GM12878 (cell line): Measurements from ENCODE around the gene HOXD13. TPM values are rescaled to one million over a fixed set of nuclear protein-coding genes. Genes with fewer than 3 reads are reported as not detected.

Experiments used
- ATAC-seq: fragments of 200-7000 bp; cut with Tn5 transposase; 3 replicates; pipeline ENCODE4 v1.9.1; 2020; ENCODE audit warnings: mild to moderate bottlenecking, moderate library complexity
- BruUV-seq: library from RNA; stranded (reverse); fragments of 400-500 nt; replicated peaks from 2 replicates; lab custom pipeline; 2021; lab: Mats Ljungman, UMichigan
- CTCF ChIA-PET: fragments of 300-600 bp; sonication (Branson Sonifier 250); formaldehyde crosslinking; extraction: SDS; loops from one replicate; lab custom pipeline; 2021; ENCODE audit warnings: inconsistent platforms; lab: Yijun Ruan, JAX
- POLR2A ChIA-PET: fragments of 350-600 bp; formaldehyde crosslinking; extraction: SDS; loops from one replicate; lab custom pipeline; 2021; ENCODE audit warnings: inconsistent platforms; lab: Charles Lee
- RAD21 ChIA-PET: fragments of 300-600 bp; sonication (Branson Sonifier 250); formaldehyde crosslinking; loops from one replicate; lab custom pipeline; 2023; ENCODE audit warnings: antibody characterized with exemption; ENCODE audit not compliant: unreplicated experiment; lab: Charles Lee
- SMC1A ChIA-PET: fragments of 300-600 bp; sonication (Branson Sonifier 250); formaldehyde crosslinking; loops from one replicate; lab custom pipeline; 2023; ENCODE audit not compliant: unreplicated experiment, uncharacterized antibody; lab: Charles Lee
- DNase-seq: peaks from one replicate; pipeline ENCODE4 v3.0.0-alpha.2; 2011; ENCODE audit warnings: low read depth, low spot score
- FAIRE-seq: peaks from 3 replicates; lab custom pipeline; 2011; peaks lifted over from hg19 to GRCh38; lab: Jason Lieb, UNC
- H2AFZ ChIP-seq: 2 replicates; pipeline ENCODE4 v1.6.0; 2011; ENCODE audit warnings: low read depth, low read length, control low read depth; ENCODE audit not compliant: control insufficient read depth
- H3K27ac ChIP-seq: 2 replicates; pipeline ENCODE4 v1.5.1; 2011; ENCODE audit warnings: control low read depth; ENCODE audit not compliant: control insufficient read depth, insufficient read depth
- H3K27me3 ChIP-seq, 2 experiments: replicated peaks in 1 of 2; 2 replicates each; pipeline versions ENCODE4 v1.6.0 to v1.6.1; 2011; ENCODE audit warnings: low read length in 1 of 2; ENCODE audit not compliant: control insufficient read depth in 2 of 2, insufficient read depth in 2 of 2
- H3K36me3 ChIP-seq, 2 experiments: 2 replicates each; pipeline ENCODE4 v1.5.1; 2011; ENCODE audit warnings: low read length in 1 of 2; ENCODE audit not compliant: control insufficient read depth in 2 of 2, insufficient read depth in 2 of 2
- H3K4me1 ChIP-seq: 2 replicates; pipeline ENCODE4 v1.6.1; 2011; ENCODE audit warnings: mild to moderate bottlenecking, low read length, moderate library complexity, mixed read lengths; ENCODE audit not compliant: control insufficient read depth, insufficient read depth
- H3K4me2 ChIP-seq: 2 replicates; pipeline ENCODE4 v1.6.0; 2011; ENCODE audit warnings: control low read depth; ENCODE audit not compliant: control insufficient read depth, insufficient read depth
- H3K4me3 ChIP-seq: fragments of 200-600 bp; sonication (generic); 2 replicates; pipeline ENCODE4 v1.5.1; 2016
- H3K79me2 ChIP-seq: 2 replicates; pipeline ENCODE4 v1.6.0; 2011; ENCODE audit warnings: low read length; ENCODE audit not compliant: control insufficient read depth, insufficient read depth
- H3K9ac ChIP-seq: 2 replicates; pipeline ENCODE4 v1.8.0; 2011; ENCODE audit warnings: low read length, control low read depth, mixed read lengths; ENCODE audit not compliant: control insufficient read depth, insufficient read depth
- H3K9me3 ChIP-seq: replicated peaks from 3 replicates; pipeline ENCODE4 v1.5.1; 2011; ENCODE audit warnings: mild to moderate bottlenecking, low read length; ENCODE audit not compliant: control insufficient read depth, insufficient read depth
- H4K20me1 ChIP-seq: 2 replicates; pipeline ENCODE4 v1.6.0; 2011; ENCODE audit not compliant: control insufficient read depth, insufficient read depth
- BRCA1 ChIP-seq: IDR thresholded peaks from 2 replicates; pipeline ENCODE4 v1.6.1; 2011; ENCODE audit warnings: low read depth, low read length, improper control_type of control experiment
- CBX3 ChIP-seq: fragments of 200-600 bp; sonication (generic); IDR thresholded peaks from 2 replicates; pipeline ENCODE4 v1.6.1; 2016; ENCODE audit warnings: low read depth, borderline replicate concordance
- CREB1 ChIP-seq: IDR thresholded peaks from 2 replicates; pipeline ENCODE4 v1.6.1; 2012; ENCODE audit warnings: low read depth, mild to moderate bottlenecking, inconsistent platforms
- FOXM1 ChIP-seq: IDR thresholded peaks from 2 replicates; pipeline ENCODE4 v1.6.1; 2012; ENCODE audit warnings: low read depth, mild to moderate bottlenecking, inconsistent platforms, low read length, moderate library complexity
- LARP7 ChIP-seq: fragments of 450-650 bp; IDR thresholded peaks from 2 replicates; pipeline ENCODE4 v1.6.1; 2017; ENCODE audit warnings: mild to moderate bottlenecking
- NR2C2 ChIP-seq: IDR thresholded peaks from 2 replicates; pipeline ENCODE4 v1.6.1; 2011; ENCODE audit warnings: borderline replicate concordance, low read depth; ENCODE audit not compliant: control insufficient read depth, insufficient read length
- RELA ChIP-seq: fragments of 450-650 bp; IDR thresholded peaks from 2 replicates; pipeline ENCODE4 v1.8.0; 2014; ENCODE audit warnings: borderline replicate concordance; ENCODE audit not compliant: partially characterized antibody
- SMAD1 ChIP-seq: fragments of 450-650 bp; IDR thresholded peaks from 2 replicates; pipeline ENCODE4 v1.6.1; 2018; ENCODE audit warnings: mild to moderate bottlenecking, low read depth; ENCODE audit not compliant: partially characterized antibody
- WGBS: methylation state at CpG from one replicate; pipeline ENCODE4 v1.1.6; 2016; ENCODE audit warnings: low lambda C conversion rate; ENCODE audit not compliant: insufficient replicate concordance, insufficient coverage; ENCODE audit errors: missing lambda C conversion rate; 5-methylcytosine and 5-hydroxymethylcytosine counted together
- in situ Hi-C: fragments of 300-500 bp; cut with MboI; formaldehyde crosslinking; loops from 9 replicates; pipeline ENCODE4 v1.14.3; 2018; ENCODE audit warnings: mixed read lengths
- intact Hi-C: fragments of 100-400 bp; cut with micrococcal nuclease; formaldehyde crosslinking; loops from one replicate; pipeline ENCODE4 v1.14.2; 2022; ENCODE audit not compliant: unreplicated experiment
- polyA plus RNA-seq, 11 experiments: library from polyadenylated mRNA; depleted of rRNA in 4 of 11; unstranded in 6 of 11; stranded (reverse) in 5 of 11; fragments of >200 nt; fragmentation: Nextera tagmentation in 4 of 11; fragmentation: Illumina TruSeq in 1 of 11; extraction: Ambion mirVana in 4 of 11; extraction: Trizol in 1 of 11; gene quantifications; 1 replicate in 1 of 11; 2 replicates in 10 of 11; pipeline versions ENCODE4 v1.2.1 to v1.2.3, GENCODE V29; 2011 to 2016; ENCODE audit warnings: inconsistent platforms in 2 of 11, missing spikeins in 2 of 11, low read depth in 1 of 11
- total RNA-seq, 4 experiments: library from RNA; depleted of rRNA in 3 of 4; stranded (reverse); fragments of >200 nt in 3 of 4; fragmentation: Illumina TruSeq in 1 of 4; extraction: Trizol in 1 of 4; gene quantifications; 2 replicates each; pipeline versions ENCODE4 v1.2.1 to v1.2.3, GENCODE V29; 2013 to 2021
- TF ChIP-seq, protein P1 (sequence below): fragments of 450-650 bp; IDR thresholded peaks from 2 replicates; pipeline ENCODE4 v1.6.1; 2017; ENCODE audit warnings: mild to moderate bottlenecking

HOXD13 gene
- total and polyA plus RNA-seq, 10 of the 15 experiments (the other 5 are each of a cell fraction or from before 2014, with no cell fraction given) = not detected

DNA sequence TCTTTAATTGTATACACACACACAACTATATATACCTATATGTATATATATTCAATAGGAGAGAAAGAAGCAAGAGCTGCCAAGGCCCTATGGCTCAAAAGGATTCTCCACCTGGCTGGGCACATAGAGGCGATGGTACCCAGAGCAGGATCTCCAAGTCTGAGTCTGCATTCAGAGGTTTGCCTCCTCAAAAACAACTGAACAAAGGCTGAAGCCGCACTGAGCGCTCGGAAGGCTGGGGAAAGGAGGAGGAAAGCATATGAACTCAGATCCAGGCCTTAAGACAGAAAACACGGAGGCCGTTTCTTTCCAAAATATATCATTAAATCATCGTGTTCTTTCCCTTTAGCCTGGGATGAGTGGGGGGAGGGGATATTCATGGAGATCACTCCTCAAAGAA is 10.7 kb downstream of the HOXD13 start:
- H2AFZ ChIP-seq = no peak overlapping the region
- no peak overlapping the region for H3K4me3 ChIP-seq
- intact Hi-C loops (no loop called here), in situ Hi-C loops (no loop called here)
- H4K20me1 ChIP-seq = no peaks in the 10 kb centered on the region
- DNase-seq (no peak), FAIRE-seq (no peak), ATAC-seq (no peak)
- H3K9ac ChIP-seq = no peak overlapping the region
- no TSS peak for BruUV-seq
- RAD21 ChIA-PET = no interaction called here
- peaks cover 16 to 42% of the 10 kb centered on the region in 2 experiments for H3K27me3 ChIP-seq
- SMC1A ChIA-PET = interaction anchor here (0.6 to 0.9 kb wide), 2 partner anchors 89 to 413 kb away, joined by 3 to 4 read pairs; no protein-coding TSS in a partner anchor
- WGBS = 18% methylated on average over 7 of the region's 7 CpGs
- TF ChIP-seq RELA = no peak
- peaks cover 3% of the 10 kb centered on the region; the same call in 1 of the 3 replicates for H3K9me3 ChIP-seq
- CTCF ChIA-PET = interaction anchor here (1.0 to 2.6 kb wide), 4 partner anchors 8 to 352 kb away, joined by 3 to 11 read pairs (median 4); no protein-coding TSS in a partner anchor
- H3K27ac ChIP-seq = no peak overlapping the region
- no peak overlapping the region for H3K4me2 ChIP-seq
- POLR2A ChIA-PET = no interaction called here
- H3K4me1 ChIP-seq = no peaks in the 10 kb centered on the region
- no peaks in the 10 kb centered on the region for H3K36me3 ChIP-seq
- H3K79me2 ChIP-seq = no peaks in the 10 kb centered on the region

DNA sequence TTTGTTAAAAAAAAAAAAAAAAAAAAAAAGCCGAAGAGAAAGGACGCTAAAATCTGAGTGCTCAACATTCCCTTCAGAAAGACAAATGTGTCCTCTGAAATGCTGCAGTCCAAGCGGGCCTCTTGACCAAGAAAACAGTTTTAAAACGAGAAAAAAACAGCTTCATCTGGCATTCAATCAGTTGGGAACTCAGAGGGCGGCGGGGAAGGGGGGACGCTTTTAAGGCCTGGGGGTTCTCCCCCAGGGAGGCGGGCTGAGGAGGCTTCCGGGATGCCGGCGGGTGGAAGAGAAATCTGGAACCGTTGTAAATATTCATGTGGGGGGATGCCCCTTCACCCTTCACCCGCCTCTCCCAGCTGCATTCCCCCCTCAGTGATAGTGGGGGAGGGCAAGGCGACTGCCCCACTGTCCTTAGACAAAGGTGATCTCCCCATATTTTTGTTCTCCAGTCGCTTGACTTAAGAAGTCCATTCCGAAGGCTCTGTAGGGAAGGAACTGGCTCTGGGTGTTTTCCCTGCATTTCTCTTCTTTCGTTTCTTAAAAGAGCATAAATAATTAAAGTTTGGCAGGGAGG is 11.3 kb downstream of the HOXD13 start:
- intact Hi-C loops = no loop called here
- WGBS = 5% methylated on average over 16 of the region's 17 CpGs
- ATAC-seq (no peak), FAIRE-seq (no peak), DNase-seq (no peak)
- Histone ChIP-seq H3K9me3 (peaks cover 3% of the 10 kb centered on the region; the same call in 1 of the 3 replicates), H3K27ac (no peak overlapping the region), H3K4me3 (no peak overlapping the region), H3K4me2 (no peak overlapping the region), H2AFZ (no peak overlapping the region), H3K9ac (no peak overlapping the region), H3K36me3 (no peaks in the 10 kb centered on the region), H3K4me1 (no peaks in the 10 kb centered on the region), H3K79me2 (no peaks in the 10 kb centered on the region), H4K20me1 (no peaks in the 10 kb centered on the region), H3K27me3 (peaks cover 18 to 38% of the 10 kb centered on the region in 2 experiments)
- BruUV-seq = no TSS peak
- CTCF ChIA-PET = interaction anchor here (2.6 kb wide), 1 partner anchor 7 kb away, joined by 11 read pairs; no protein-coding TSS in a partner anchor
- SMC1A ChIA-PET = no interaction called here
- POLR2A ChIA-PET = no interaction called here
- RAD21 ChIA-PET = interaction anchor here (0.7 kb wide), 1 partner anchor 1143 kb away, joined by 3 read pairs; no protein-coding TSS in a partner anchor
- in situ Hi-C loops = no loop called here
- TF ChIP-seq CBX3 (no peak), NR2C2 (no peak), SMAD1 (no peak), CREB1 (no peak), BRCA1 (no peak), LARP7 (no peak), FOXM1 (no peak)
- TF ChIP-seq, protein P1, sequence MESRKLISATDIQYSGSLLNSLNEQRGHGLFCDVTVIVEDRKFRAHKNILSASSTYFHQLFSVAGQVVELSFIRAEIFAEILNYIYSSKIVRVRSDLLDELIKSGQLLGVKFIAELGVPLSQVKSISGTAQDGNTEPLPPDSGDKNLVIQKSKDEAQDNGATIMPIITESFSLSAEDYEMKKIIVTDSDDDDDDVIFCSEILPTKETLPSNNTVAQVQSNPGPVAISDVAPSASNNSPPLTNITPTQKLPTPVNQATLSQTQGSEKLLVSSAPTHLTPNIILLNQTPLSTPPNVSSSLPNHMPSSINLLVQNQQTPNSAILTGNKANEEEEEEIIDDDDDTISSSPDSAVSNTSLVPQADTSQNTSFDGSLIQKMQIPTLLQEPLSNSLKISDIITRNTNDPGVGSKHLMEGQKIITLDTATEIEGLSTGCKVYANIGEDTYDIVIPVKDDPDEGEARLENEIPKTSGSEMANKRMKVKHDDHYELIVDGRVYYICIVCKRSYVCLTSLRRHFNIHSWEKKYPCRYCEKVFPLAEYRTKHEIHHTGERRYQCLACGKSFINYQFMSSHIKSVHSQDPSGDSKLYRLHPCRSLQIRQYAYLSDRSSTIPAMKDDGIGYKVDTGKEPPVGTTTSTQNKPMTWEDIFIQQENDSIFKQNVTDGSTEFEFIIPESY = no peak
